HCT116 (cell line): ENCODE measurements around the gene SPDEF. TPM values are rescaled to one million over a fixed set of nuclear protein-coding genes. Genes with fewer than 3 reads are reported as not detected.

ENCODE experiments used
- ATAC-seq: fragments of 200-7000 bp; cut with Tn5 transposase; 2 replicates; pipeline ENCODE4 v1.9.1; 2020; ENCODE audit warnings: mild to moderate bottlenecking, moderate library complexity
- BruUV-seq: library from RNA; stranded (reverse); fragments of 400-500 nt; replicated peaks from 2 replicates; lab custom pipeline; 2021; lab: Mats Ljungman, UMichigan
- CTCF ChIA-PET: fragments of 300-600 bp; sonication (Branson Sonifier 250); formaldehyde crosslinking; loops from one replicate; lab custom pipeline; 2021; ENCODE audit warnings: antibody characterized with exemption; lab: Charles Lee
- POLR2A ChIA-PET: fragments of 300-600, 350-600 bp; sonication (Branson Sonifier 250); formaldehyde crosslinking; loops from one replicate; lab custom pipeline; 2021; ENCODE audit warnings: antibody characterized with exemption; lab: Charles Lee
- RAD21 ChIA-PET, 2 experiments: fragments of 300-600 bp; sonication (Branson Sonifier 250); formaldehyde crosslinking; loops; one replicate each; lab custom pipeline; 2023; ENCODE audit warnings: low total read pairs in 2 of 2; ENCODE audit not compliant: uncharacterized antibody in 2 of 2, unreplicated experiment in 2 of 2, low non-redundant PET in 1 of 2; lab: Charles Lee
- DNase-seq: peaks from one replicate; pipeline ENCODE4 v3.0.0-alpha.2; 2010; ENCODE audit warnings: low read depth, low spot score
- H2AFZ ChIP-seq: fragments of 200-600 bp; shearing (Covaris generic), sonication (generic); 2 replicates; pipeline ENCODE4 v1.6.1; 2017; ENCODE audit warnings: low read depth, mixed run types, mixed read lengths, antibody characterized with exemption, low read length; ENCODE audit not compliant: poor library complexity, severe bottlenecking
- H3K27ac ChIP-seq: 2 replicates; pipeline ENCODE4 v1.5.1; 2012; ENCODE audit warnings: low read depth, low read length
- H3K27me3 ChIP-seq: fragments of 200-600 bp; sonication (generic); 2 replicates; pipeline ENCODE4 v1.6.1; 2016; ENCODE audit warnings: mixed run types, low read length, mixed read lengths; ENCODE audit not compliant: insufficient read depth
- H3K36me3 ChIP-seq, 2 experiments: fragments of 200-500 bp in 1 of 2; fragments of 200-600 bp in 1 of 2; sonication (Bioruptor generic) in 1 of 2; sonication (generic) in 1 of 2; 2 replicates each; pipeline versions ENCODE4 v1.5.1 to v1.6.1; 2014 to 2016; ENCODE audit warnings: low read length in 2 of 2, inconsistent platforms in 1 of 2, mixed read lengths in 1 of 2, mixed run types in 1 of 2; ENCODE audit not compliant: insufficient read depth in 2 of 2, control insufficient read depth in 1 of 2
- H3K4me1 ChIP-seq, 2 experiments: fragments of 200-600 bp in 1 of 2; sonication (generic) in 1 of 2; 2 replicates each; pipeline versions ENCODE4 v1.5.1 to v1.6.1; 2012 to 2017; ENCODE audit warnings: low read length in 2 of 2, inconsistent platforms in 1 of 2, mild to moderate bottlenecking in 1 of 2, mixed read lengths in 1 of 2, mixed run types in 1 of 2, moderate library complexity in 1 of 2; ENCODE audit not compliant: insufficient read depth in 2 of 2, control insufficient read depth in 1 of 2
- H3K4me2 ChIP-seq: fragments of 200-600 bp; sonication (generic); 2 replicates; pipeline ENCODE4 v1.6.1; 2017; ENCODE audit warnings: mixed run types, low read length, mixed read lengths
- H3K4me3 ChIP-seq, 2 experiments: fragments of 200-600 bp in 1 of 2; sonication (generic) in 1 of 2; replicated peaks in 1 of 2; 2 replicates each; pipeline ENCODE4 v1.5.1; 2011 to 2016; ENCODE audit warnings: low read length in 2 of 2, control low read depth in 1 of 2, low read depth in 1 of 2, mild to moderate bottlenecking in 1 of 2, mixed read lengths in 1 of 2, mixed run types in 1 of 2
- H3K79me2 ChIP-seq: fragments of 200-600 bp; sonication (generic); 2 replicates; pipeline ENCODE4 v1.6.1; 2017; ENCODE audit warnings: mild to moderate bottlenecking, mixed run types, low read length, moderate library complexity, mixed read lengths; ENCODE audit not compliant: insufficient read depth
- H3K9ac ChIP-seq: fragments of 200-600 bp; sonication (generic); 2 replicates; pipeline ENCODE4 v1.6.1; 2016; ENCODE audit warnings: low read length, mixed read lengths
- H3K9me2 ChIP-seq: fragments of 200-600 bp; sonication (generic), shearing (Covaris generic); 2 replicates; pipeline ENCODE4 v1.6.1; 2017; ENCODE audit warnings: mixed run types, mild to moderate bottlenecking, moderate library complexity; ENCODE audit not compliant: insufficient read depth
- H3K9me3 ChIP-seq, 2 experiments: fragments of 200-500 bp in 1 of 2; fragments of 200-600 bp in 1 of 2; sonication (Bioruptor generic) in 1 of 2; sonication (generic) in 1 of 2; 2 replicates each; pipeline ENCODE4 v1.6.1; 2014 to 2017; ENCODE audit warnings: low read length in 2 of 2, mixed read lengths in 2 of 2, inconsistent platforms in 1 of 2, low read depth in 1 of 2, mild to moderate bottlenecking in 1 of 2, mixed run types in 1 of 2, moderate library complexity in 1 of 2; ENCODE audit not compliant: control insufficient read depth in 1 of 2, insufficient read depth in 1 of 2
- H4K20me1 ChIP-seq: fragments of 200-600 bp; sonication (generic), shearing (Covaris generic); 2 replicates; pipeline ENCODE4 v1.6.1; 2017; ENCODE audit warnings: mixed run types, mild to moderate bottlenecking, moderate library complexity; ENCODE audit not compliant: insufficient read depth
- CBX3 ChIP-seq: IDR thresholded peaks from 2 replicates; pipeline ENCODE4 v1.6.1; 2012; ENCODE audit warnings: low read depth
- CTCF ChIP-seq, 3 experiments: fragments of 200-600 bp in 1 of 3; sonication (generic) in 1 of 3; IDR thresholded peaks in 2 of 3; conservative IDR thresholded peaks in 1 of 3; 2 replicates each; pipeline ENCODE4 v1.5.1; 2012 to 2017; ENCODE audit warnings: low read depth in 2 of 3, low read length in 2 of 3, antibody characterized with exemption in 1 of 3, borderline replicate concordance in 1 of 3, control low read depth in 1 of 3, mild to moderate bottlenecking in 1 of 3, mixed read lengths in 1 of 3, mixed run types in 1 of 3, moderate library complexity in 1 of 3; ENCODE audit not compliant: insufficient read depth in 1 of 3
- EZH2phosphoT487 ChIP-seq: fragments of 200-600 bp; IDR thresholded peaks from 2 replicates; pipeline ENCODE4 v1.6.1; 2018; ENCODE audit warnings: antibody characterized with exemption, borderline replicate concordance
- POLR2A ChIP-seq: IDR thresholded peaks from 2 replicates; pipeline ENCODE4 v1.7.0; 2011; ENCODE audit warnings: borderline replicate concordance; ENCODE audit not compliant: insufficient read depth, insufficient read length; ENCODE audit errors: extremely low read depth
- SIN3A ChIP-seq: IDR thresholded peaks from 2 replicates; pipeline ENCODE4 v1.6.1; 2012; ENCODE audit warnings: low read depth
- SP1 ChIP-seq: IDR thresholded peaks from 2 replicates; pipeline ENCODE4 v1.6.1; 2012; ENCODE audit warnings: low read depth
- SRF ChIP-seq: IDR thresholded peaks from 2 replicates; pipeline ENCODE4 v1.6.1; 2012; ENCODE audit warnings: low read depth
- TCF7L2 ChIP-seq: IDR thresholded peaks from 2 replicates; pipeline ENCODE4 v1.7.0; 2011; ENCODE audit warnings: borderline replicate concordance, inconsistent platforms; ENCODE audit not compliant: insufficient read depth, insufficient read length; ENCODE audit errors: extremely low read depth
- YY1 ChIP-seq: IDR thresholded peaks from 2 replicates; pipeline ENCODE4 v1.6.1; 2011; ENCODE audit warnings: low read length, low read depth, moderate library complexity, mild to moderate bottlenecking; ENCODE audit not compliant: insufficient replicate concordance; ENCODE audit errors: extremely low read depth
- intact Hi-C: fragments of 100-400 bp; cut with micrococcal nuclease; formaldehyde crosslinking; loops from 2 replicates; pipeline ENCODE4 v1.10.0; 2022
- total RNA-seq: library from RNA; stranded (reverse); gene quantifications from one replicate; pipeline ENCODE4 v1.2.1, GENCODE V29; 2021; ENCODE audit not compliant: unreplicated experiment

SPDEF gene
- total RNA-seq, 1 experiment from 2014 or later: 0.39 TPM

- no peaks in the 10 kb centered on the region; a peak in 1 of 4 replicates for H3K36me3 ChIP-seq
- no peak overlapping the region for H2AFZ ChIP-seq
- ChIA-PET CTCF (no interaction called here), RAD21 (no interaction called here), POLR2A (no interaction called here)
- no peak overlapping the region for H3K27ac ChIP-seq
- H3K79me2 ChIP-seq: peaks cover 6% of the 10 kb centered on the region; the same call in 1 of the 2 replicates
- H4K20me1 ChIP-seq: no peaks in the 10 kb centered on the region
- H3K4me2 ChIP-seq: no peak overlapping the region
- H3K4me1 ChIP-seq: no peaks in the 10 kb centered on the region
- ATAC-seq: no peak
- DNase-seq: no peak
- intact Hi-C loops: no loop called here
- H3K9me3 ChIP-seq: no peaks in the 10 kb centered on the region
- no peak for TF ChIP-seq CTCF (IDR thresholded peaks at IDR 0.05 in 2 of 3, conservative IDR thresholded peaks at IDR 0.05 in 1 of 3; ENCODE audit: borderline replicate concordance in 1 of 3, insufficient read depth in 1 of 3, low read depth in 2 of 3, low read length in 2 of 3)
- TF ChIP-seq SP1: no peak
- TF ChIP-seq YY1: no peak
- TF ChIP-seq SIN3A: no peak
- no peak for TF ChIP-seq EZH2phosphoT487
- no peak for TF ChIP-seq TCF7L2
- TF ChIP-seq CBX3: no peak
- TF ChIP-seq POLR2A: no peak
- no peak for TF ChIP-seq SRF
- H3K27me3 ChIP-seq: no peaks in the 10 kb centered on the region
- no TSS peak for BruUV-seq
- H3K4me3 ChIP-seq: no peak overlapping the region
- H3K9me2 ChIP-seq: no peaks in the 10 kb centered on the region
- no peak overlapping the region for H3K9ac ChIP-seq
Measured at GRCh38 chr6:34586327-34587040, 30.4 kb upstream of the SPDEF start.
